NCI-H2107 treated with DMSO at 0.1 percent for 48 hours (cell line): Measurements from ENCODE around the gene CDH13.

Source experiments
- DNase-seq: peaks from one replicate; lab custom pipeline; 2025; ENCODE audit not compliant: unreplicated experiment; lab: John Stamatoyannopoulos, UW

The CDH13 gene

DNA sequence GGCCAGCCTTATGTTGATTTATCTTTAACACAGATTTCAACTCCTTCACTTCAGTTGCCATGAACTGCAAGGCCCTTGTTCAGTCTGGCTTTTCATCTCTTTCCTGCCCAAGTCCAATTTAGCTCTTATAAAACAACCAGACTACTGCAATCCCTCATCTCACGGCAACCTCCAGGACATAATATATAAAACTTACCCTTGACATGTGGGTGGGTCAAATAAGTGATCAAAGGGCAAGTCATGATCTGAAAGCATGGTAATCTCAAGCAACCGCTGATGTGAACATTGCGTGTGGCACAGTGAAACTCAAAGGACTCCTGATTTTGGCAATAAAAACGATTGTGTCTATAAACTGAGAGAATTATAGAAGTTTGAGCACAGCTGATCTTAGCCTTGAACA is 364.6 kb downstream of the CDH13 start:
- DNase-seq: no peak

DNA sequence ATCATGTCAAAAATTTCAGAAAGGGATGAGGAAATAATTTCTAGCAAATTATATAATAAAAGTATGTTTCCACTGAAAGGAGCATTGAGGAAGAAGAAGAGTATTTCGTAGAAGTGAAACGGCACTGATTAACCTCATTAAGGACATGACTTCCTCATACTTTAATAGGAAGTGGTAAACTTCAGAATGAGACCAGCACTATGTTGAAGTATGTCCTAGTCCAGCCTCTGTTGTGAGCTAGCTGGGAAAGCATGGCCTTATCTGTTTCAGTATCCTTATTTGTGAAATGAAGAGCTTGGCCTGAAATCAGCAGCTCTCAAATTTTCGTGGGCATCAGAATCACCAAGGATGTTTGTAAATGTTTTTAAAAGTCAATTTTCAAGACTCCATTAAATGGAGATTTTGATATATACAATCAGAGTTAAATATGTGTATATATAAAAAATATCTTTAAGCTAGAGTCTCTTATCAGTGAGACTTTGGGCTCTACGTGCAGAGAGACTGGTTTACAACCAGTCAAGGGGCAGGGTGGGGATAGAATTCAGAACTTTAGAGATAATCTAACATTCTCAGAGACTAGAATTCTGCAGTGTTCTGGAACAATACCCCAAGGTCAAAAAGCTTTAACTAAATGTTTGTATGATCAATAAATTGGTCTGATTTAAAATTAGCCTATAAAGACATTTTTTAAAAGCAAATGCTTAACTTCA is 365.4 kb downstream of the CDH13 start:
- no peak for DNase-seq

DNA sequence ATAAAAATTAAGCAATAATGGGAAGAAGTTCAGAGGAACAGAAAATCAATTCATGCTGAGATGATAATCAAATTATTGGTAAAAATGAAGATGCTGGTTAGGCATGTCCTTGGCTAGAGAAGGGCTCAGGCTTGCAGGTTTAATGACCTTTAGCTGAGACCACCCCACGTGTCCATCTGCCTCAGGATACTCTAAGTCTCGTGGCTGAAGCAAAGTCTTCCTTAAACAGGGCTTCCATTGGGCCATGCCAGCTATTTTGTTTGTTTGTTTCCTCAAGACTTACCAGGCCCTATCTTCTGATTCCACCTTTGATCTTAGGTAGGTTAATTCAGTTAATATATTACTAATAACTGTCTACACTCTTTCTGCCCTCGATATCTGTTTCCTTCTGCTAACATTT is 366.0 kb downstream of the CDH13 start:
- no peak for DNase-seq

DNA sequence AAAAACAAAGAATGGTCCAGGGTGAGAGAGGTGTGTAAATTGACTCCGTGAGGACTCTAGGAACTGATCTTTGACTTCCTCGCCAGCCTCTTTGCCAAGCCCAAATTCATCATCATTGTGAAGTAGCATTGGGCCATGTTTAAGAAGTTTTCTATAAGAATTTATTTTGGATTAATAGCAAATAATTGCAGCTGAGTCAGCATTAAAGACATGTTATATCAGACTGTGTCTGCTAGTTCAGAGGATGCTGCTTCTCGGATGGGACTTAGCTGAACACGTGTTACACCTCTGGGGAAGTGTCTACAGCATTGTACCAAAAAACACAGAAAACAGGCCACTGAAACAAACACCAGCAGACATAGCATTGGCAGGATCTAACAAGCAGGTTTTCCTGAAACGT is 366.6 kb downstream of the CDH13 start:
- DNase-seq: no peak

DNA sequence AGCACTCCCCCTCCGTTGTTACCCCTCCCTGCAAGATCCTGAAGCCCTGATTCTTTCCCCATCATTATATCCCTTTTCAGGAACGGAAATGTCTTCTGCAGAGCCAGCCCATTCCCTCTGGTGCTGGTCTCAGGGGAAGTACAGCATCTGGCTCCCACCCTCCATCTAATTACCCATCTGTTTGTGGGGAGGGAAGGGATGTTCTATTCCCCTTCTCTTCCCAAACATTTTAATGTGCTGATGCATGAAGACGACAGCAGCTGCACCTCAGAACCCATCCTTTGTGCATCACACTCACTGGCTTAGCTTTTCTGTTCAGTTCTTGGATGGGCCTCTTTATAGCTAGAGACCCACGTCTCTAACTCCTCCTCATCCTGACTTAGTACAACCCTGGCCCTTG is 367.2 kb downstream of the CDH13 start:
- DNase-seq: no peak

DNA sequence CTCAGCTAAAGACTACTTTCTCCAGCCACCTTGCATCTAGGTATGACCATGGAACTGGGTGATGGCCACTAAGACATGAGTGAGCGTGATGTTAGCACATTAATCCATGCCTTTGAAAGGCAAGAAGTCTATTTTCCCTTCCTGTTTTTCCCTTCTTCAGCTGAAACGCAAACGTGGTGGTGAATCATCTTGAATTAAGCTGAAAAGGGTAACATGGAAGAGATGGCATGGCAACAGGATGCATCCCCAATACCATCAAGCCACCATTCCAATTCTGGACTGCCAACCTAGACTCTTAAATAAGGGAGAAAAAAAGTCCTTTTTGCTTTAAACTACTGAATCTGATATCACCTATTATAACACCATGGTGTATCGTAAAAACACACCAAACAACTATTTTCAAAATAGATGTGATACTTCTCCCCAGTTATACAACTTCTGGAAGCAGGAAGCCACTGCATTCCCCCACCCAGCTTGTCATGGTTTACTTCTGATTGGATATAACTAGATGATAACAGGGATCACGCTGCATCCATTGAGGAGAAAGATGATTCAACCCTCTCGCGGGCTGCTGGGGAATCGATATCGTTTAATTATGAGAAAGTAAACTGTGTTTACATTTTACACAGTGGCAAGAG is 368.6 kb downstream of the CDH13 start:
- no peak for DNase-seq

DNA sequence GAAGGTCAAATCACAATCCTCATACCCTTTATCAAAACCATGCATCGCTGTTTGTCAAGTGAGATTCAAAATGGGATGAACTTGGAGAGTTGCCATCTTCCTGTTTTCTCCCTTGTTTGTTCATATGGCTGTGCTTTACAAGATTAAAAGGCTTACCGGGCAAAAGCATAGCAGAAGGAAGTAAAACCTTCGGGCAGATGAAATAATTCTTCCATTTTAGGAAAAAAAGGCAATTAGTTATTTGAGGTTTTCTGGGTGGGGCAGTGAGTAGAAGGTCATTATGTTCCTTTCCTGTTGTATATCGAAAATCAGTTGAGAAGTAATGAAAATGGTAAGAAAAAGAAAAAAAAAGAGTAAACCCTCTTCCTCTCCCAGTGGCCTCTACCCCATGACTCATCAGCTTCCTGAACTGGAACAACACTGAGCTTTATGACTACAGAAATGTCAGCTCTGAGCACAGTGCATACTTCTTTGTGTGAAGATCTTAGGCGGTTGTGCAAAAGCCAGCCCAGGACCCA is 369.2 kb downstream of the CDH13 start:
- DNase-seq: no peak

DNA sequence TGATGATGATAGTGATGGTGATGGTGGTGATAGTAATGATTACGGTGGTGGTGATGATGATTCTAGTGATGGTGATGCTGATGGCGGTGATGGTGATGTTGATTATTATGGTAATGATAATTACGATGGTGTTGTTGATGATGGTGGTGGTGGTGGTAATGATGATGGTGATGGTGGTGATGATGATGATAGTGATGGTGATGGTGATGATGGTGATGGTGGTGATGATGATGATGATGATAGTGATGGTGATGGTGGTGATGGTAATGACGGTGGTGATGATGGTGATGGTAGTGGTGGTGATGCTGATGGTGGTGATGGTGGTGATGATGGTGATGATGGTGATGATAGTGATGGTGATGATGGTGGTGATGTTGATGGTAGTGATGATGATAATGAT is 370.0 kb downstream of the CDH13 start:
- DNase-seq: no peak

DNA sequence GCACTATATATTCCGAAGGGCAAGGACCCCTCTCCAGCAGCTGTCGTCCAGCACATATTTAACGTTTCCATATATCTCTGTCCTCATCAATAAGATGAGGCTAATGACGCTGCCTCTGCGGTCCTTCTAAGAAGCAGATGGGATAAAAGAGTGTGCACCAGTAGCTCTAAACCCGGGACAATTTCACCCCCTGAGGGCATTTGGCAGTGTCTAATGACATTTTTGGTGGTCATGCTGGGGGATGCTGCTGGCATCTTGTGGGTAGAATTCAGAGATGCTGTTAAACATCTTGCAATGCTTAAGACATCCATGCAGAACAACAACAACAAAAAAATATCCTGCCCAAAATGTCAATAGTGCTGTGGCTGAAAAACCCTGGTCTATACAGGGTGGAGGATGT is 372.9 kb downstream of the CDH13 start:
- DNase-seq: no peak

DNA sequence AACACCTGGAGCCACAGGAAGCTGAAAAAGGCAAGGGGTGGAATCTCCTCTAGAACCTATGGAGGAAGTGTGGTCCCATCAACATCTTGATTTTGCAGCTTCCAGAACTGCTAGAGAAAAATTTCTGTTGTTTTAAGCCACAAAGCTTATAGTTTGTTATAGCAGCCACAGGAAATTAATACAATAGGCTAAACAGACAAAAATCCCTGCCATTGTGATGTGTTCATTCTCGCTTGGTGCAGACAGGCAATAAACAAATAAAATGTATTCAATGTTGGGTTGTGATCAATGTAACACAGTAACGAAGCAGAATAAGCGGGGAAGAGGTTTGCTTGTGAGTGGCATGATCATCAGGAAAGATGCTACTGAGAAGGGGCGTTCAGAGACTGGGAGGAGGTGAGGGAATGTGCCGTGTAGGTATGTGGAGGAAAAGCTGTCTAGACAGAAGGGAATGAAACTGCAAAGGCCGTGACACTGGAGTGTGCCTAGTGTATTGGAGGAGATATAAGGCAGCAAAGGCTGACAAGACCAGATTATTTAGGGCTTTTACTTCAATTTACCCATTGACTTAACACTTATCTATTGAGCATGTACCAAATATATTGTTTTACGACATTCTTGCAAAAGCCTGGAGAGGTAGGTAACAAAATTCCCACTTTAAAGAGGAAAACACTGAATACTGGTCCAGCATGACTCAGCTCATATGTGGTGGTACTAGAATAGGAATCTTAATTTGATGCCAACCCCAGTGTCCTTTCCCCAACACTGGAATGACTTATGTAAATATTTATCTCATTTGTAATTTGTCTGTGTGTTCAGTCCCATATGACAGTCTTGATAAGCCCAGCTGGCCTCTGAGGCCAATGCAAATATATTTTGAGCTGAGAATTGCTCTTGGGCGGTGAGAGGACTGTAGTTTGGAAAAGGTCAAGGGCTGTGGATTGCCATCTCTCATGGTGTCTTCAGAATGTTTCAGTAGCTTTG is 375.9 kb downstream of the CDH13 start:
- no peak for DNase-seq

DNA sequence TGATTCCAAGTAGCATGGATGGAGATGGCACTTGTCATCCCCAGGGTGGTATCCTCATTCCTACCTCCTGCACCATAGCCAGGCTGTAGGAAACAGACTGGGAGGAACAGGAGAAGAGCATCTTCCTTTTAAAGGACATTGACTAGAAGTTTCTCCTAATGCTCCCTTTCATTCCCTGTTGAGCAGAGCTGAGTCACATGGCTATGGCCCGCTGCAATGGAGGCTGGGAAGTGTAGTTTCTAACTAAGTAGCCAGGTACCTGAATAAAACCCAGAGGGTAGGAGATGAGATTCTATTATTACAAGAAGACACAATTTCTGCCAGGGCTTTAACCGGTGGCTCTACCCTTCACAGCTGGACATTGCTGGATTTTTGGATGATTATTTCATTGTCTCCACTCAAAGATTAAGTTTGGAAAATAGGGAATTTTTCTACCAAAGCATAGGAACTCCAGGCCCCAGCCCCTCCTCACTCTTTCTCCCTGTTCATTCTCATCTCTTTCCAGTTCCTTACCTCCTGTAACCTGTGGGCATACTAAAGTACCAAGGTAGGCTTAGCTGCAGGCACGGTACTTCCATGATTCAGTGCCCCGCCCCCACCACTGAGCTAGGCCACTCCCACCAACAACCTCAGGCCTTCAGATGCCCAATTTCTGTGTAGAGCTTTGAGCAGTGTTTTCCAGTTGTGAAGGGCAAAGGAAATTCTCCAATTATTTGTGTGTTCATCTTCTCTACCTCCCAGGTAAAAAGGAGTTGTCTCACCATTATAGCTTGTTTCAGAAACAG is 378.3 kb downstream of the CDH13 start:
- DNase-seq: no peak

DNA sequence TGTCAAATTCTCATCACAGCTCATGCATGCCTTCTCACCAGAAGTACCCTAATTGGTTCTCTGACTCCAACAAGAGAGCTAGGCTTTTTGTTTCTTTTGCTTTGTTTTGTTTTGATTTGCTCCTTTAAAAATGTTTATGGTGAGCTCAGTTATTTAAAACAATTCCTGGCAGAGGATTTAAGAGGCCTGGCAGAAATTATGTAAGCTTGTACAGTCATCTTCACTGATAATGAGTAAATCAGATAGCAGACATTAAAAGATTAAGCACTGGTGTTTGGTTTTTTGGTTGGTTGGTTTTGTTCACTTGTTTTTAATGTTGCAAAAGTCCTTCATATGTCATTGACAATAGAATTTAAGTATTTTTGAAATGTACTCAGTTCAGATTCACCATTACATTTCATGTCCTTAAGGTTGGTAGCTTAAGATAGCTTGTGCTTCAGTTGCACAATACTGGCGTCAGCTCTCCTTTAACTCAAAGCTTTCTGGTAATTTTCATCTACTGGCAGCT is 378.9 kb downstream of the CDH13 start:
- DNase-seq: no peak

DNA sequence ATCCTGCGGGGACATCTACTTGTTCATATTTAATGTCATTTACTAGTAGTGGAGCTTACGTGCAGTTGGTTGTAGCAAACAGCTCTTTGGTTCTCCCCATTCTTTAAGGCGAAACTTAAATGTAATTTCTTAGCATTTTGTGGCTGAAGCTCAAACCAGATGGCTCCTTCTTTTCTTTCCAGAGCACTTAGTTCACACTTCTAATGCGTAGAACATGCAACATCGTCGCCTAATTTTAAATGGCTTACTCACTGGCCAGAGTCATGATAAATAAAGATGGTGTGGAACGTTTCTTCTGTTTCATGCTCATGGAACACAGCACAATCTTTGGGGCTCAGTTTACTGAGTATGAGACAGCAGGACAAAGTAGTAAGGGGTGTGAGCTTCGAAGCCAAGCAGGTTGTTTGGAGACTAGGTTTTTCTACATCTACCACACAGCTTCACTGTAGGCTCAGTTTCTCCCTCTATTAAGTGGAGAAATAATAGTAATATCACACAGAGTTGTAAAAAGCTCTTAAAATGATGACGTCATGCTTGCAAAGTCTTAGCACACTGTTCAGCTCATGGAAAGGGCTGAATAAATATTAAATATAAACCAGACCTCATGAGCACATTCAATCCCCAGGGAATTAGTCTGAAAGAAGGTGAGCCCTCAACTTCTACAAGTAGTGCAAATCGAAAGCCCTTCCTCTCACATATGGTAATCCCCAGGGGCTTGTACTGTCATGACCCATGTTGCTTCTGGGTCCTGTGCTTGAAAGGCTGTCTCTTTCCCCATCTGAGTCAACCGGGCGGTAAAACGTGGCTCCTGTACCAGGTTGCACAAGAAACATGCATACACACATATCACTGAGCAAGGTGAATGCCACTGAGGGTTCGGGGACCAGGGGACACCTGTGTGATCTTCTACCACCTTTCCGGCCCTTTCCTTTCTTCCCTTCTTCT is 384.3 kb downstream of the CDH13 start:
- DNase-seq: no peak

DNA sequence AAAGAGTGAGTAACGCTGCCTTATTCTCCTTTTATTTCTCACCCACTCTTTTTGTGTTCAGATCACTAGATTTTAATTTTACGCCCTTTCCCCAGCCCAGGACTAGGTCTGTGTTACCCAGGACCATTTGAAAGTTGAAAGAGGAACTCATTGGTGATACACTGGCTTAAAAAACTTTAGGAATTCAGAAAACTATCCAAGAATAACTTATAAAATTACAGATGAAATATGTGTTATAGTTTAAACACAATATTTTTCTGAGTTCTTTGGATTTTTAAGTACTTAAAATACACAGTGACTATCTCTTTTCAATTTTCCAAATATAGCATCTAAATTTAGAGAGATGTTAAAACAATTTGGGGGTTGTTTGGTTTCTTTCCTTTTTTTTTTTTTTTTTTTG is 385.2 kb downstream of the CDH13 start:
- no peak for DNase-seq

DNA sequence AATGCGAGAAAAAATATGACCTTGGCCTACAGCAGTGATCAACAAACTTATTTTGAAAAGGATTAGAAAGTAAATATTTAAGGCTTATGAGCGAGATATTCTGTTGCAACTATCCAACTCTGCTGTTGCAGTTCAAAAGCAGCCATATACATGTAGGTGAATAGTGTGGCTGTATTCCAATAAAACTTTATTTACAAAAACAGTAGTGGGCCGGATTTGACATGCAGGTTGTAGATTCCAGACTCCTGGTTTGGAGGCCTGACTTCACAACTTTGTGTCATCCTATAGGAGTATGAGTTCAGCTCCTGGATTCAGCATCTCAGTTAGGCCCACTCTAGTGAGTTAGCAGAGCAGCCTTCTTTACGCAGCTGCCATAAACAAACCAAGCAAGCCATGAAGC is 386.3 kb downstream of the CDH13 start:
- DNase-seq: no peak

DNA sequence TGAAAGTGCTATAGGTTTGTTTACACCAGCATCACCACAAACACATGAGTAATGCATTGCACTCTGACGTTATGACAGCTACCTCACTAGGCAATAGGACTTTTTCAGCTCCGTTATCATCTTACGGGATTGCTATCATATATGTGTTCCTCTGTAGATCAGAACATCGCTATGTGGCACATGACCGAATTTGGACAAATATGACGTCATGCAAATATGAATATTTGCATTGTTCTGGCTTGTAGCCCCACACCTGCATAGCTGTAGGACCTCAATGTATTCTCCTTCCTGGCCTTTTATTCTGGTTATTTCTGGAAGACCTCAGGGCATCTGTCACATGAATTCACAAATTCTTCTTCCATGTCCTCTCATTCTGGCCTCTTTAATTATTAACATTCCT is 393.2 kb downstream of the CDH13 start:
- no peak for DNase-seq

DNA sequence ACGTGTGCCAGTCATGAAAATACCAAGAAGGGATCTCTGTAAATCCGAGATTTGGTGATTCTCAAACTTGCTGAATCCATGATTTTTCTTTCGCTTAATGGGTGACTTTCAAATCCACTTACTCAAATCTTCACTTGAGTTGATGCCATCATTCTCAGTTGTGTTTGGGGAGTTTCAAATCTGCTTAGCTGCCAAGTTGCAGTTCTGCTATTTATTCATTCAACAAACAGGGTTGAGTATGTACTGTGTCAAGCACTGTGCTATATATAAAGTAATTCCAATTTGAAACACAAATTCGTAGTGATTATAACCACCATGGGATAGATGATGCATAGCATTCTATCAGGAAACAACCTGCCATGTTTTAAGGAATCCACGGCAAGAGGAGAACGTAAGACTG is 394.3 kb downstream of the CDH13 start:
- DNase-seq: no peak

DNA sequence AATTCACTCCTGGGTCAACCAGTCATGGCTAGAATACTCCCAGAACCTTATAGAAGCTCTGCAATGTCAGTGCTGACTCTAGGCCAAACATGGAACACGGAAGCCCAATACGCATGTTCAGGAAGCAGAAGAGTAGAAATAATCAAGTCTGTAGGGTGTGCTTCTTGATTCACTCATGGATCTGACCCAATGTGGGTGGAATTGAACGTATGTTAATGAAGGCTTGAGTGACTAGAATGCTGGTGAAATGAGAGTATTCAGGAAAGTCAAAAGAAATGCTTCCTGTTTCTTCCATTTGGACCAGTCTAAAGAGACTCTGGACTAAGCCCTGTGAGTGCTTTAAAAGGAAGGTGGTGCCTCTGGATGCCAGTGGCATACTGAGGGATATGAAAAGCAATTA is 395.0 kb downstream of the CDH13 start:
- no peak for DNase-seq

DNA sequence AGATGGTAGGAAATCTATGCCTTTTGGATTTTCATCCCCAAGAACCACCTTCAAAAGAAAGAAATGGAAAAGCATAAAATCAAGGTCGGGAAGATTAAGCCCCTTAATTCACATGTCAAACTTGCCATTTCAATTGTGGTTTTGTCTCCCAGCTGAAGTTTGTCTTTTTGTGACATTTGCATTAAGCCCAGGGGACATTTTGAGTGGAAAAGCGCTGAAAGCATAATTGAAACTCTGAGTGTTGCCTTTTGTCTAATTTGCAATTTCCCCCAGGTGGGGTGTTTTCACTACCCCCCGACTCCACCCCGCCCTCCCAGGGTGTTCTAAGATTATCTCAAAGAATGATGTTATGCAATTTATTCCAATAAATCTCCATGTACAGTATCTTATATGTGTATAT is 396.2 kb downstream of the CDH13 start:
- DNase-seq: no peak

DNA sequence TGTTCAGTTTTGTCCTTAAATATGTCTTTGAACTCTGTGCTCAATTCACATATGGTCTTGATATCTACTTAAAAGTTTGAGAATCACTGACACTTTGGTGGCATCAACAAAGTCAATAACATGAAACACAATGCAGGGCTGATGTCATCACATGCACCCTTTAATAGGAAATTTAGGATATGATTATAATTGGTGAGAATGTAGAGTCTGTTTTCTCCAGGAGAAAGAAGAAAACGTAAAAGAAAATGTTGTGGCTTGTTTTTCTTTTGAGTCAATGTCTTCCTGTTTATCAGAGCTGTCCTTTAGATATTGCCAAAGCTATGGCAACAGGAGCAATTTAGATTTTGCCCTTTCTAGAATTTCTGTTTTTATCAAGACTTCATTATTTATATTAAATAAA is 396.9 kb downstream of the CDH13 start:
- DNase-seq: no peak
